ENCODE results near the gene STX2.
"Not testable (repeated sequence)": the region's sequence is repeated elsewhere in the genome, so short reads cannot be mapped to it uniquely, and the experiment has no call there.

GRCh38 chr12:130887190-130887589, 48.1 kb upstream of the STX2 start:
- TF ChIP-seq CTCF (IDR thresholded peaks at IDR 0.05; ENCODE audit: extremely low read depth in 1 of 2, insufficient read depth in 1 of 2, low read depth in 1 of 2, low read length in 2 of 2); POLR2AphosphoS5 (IDR thresholded peaks at IDR 0.05; ENCODE audit: insufficient read depth, low read depth, low read length); EZH2 (IDR thresholded peaks at IDR 0.05; ENCODE audit: borderline replicate concordance, low read depth, low read length, severe bottlenecking); FOS (IDR thresholded peaks at IDR 0.05; ENCODE audit: borderline replicate concordance, insufficient read depth, low read length); MAX (IDR thresholded peaks at IDR 0.05; ENCODE audit: insufficient read depth, insufficient read length); POLR2A (IDR thresholded peaks at IDR 0.05; ENCODE audit: low read depth, low read length): not testable (repeated sequence)
